ENCODE measurements around the gene CEMIP. TPM values are rescaled to one million over a fixed set of nuclear protein-coding genes. Genes with fewer than 3 reads are reported as not detected.

The CEMIP gene
- total and polyA plus RNA-seq, 2 of the 13 experiments (the other 11 are each of a cell fraction or from before 2014, with no cell fraction given), result 4.3 to 28.5 TPM

DNA sequence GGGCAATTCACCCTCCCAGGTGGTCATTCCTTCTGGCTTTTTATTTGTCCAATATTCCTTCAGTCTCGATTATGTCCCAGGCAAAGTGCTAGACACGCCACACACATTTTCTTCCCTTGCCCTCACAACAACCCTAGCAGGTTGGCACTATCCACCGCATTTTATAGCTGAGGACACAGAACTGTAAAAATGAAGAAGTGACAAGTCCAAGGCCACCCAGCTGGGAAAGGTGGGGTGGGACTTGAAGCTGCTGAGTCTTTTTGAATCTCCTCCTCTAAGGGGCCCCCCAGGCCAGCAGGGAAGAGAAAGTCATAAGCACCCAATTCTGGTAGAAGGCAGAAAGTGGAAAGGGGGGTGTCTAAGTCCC, 60.6 kb downstream of the CEMIP start:
- Histone ChIP-seq H3K27me3 (ENCODE audit: control insufficient read depth in 1 of 2, insufficient read depth in 2 of 2, low read length in 2 of 2) (no peaks in the 10 kb centered on the region), H2AFZ (ENCODE audit: low read length) (no peak overlapping the region), H3K4me1 (ENCODE audit: insufficient read depth, low read length) (peaks cover 99% of the 10 kb centered on the region), H3K4me2 (ENCODE audit: low read depth, low read length) (peak overlapping the region; percentile 79), H3K36me3 (replicated peaks in 1 of 2; ENCODE audit: control insufficient read depth in 1 of 2, insufficient read depth in 2 of 2, low read length in 2 of 2) (peaks cover 4 to 13% of the 10 kb centered on the region in 2 experiments; a peak in 3 of 5 replicates), H3K4me3 (replicated peaks in 1 of 3; ENCODE audit: insufficient read depth in 1 of 3, low read depth in 2 of 3, low read length in 3 of 3) (peak overlapping the region in 1 of 3 experiments; percentile 49; a peak in 2 of 6 replicates), H3K79me2 (ENCODE audit: insufficient read depth, low read length) (no peaks in the 10 kb centered on the region), H4K20me1 (ENCODE audit: insufficient read depth, low read length) (no peaks in the 10 kb centered on the region), H3K9ac (ENCODE audit: insufficient read depth, low read depth, low read length) (peak overlapping the region; percentile 70), H3K9me3 (ENCODE audit: low read length) (no peaks in the 10 kb centered on the region), H3K27ac (ENCODE audit: extremely low read length, insufficient read depth, low read length) (peak overlapping the region; percentile 93)
- WGBS (ENCODE audit: low lambda C conversion rate), result 28% methylated on average over 3 of the region's 3 CpGs
- no peak for FAIRE-seq
- ChIA-PET CTCF (ENCODE audit: low intra/inter-chr PET ratio, low total read pairs) (interaction anchor here (0.8 kb wide), 1 partner anchor 16 kb away, joined by 3 read pairs; no protein-coding TSS in a partner anchor), POLR2A (interaction anchor here (1.0 to 7.0 kb wide), 12 partner anchors 10 to 161 kb away, joined by 3 to 56 read pairs (median 5); partner anchors contain the start of genes CEMIP and TLNRD1)
- DNase-seq (ENCODE audit: low spot score), result no peak
- intact Hi-C loops (cut with micrococcal nuclease; ENCODE audit: unreplicated experiment), result loop anchor here (1.0 to 2.0 kb wide), 4 partner anchors 18 to 131 kb away; no protein-coding TSS in a partner anchor
- ATAC-seq, result no peak
- in situ Hi-C loops (cut with HindIII; ENCODE audit: extremely low pct_ligation_motif_present, low pct_unique_long_range_greater_than_20kb), result no loop called here
- BruUV-seq (replicated peaks), result TSS peak; percentile 83
- TF ChIP-seq ZNF30 (CRISPR knock-in tag; IDR thresholded peaks at IDR 0.05) (no peak), ZNF558 (CRISPR knock-in tag; IDR thresholded peaks at IDR 0.05; ENCODE audit: borderline replicate concordance) (0 out of 2 replicates have a peak, but pooled peaks have one; percentile 0), KLF15 (CRISPR knock-in tag; IDR thresholded peaks at IDR 0.05; ENCODE audit: borderline replicate concordance) (no peak), MATR3 (CRISPR knock-in tag; IDR thresholded peaks at IDR 0.05) (no peak), ZNF75D (CRISPR knock-in tag; IDR thresholded peaks at IDR 0.05; ENCODE audit: borderline replicate concordance) (no peak), TOPORS (CRISPR knock-in tag; IDR thresholded peaks at IDR 0.05) (no peak), RBM39 (IDR thresholded peaks at IDR 0.05; ENCODE audit: low read depth, low read length, poor library complexity, severe bottlenecking) (peak; percentile 15), MTA1 (CRISPR knock-in tag; IDR thresholded peaks at IDR 0.05; ENCODE audit: borderline replicate concordance) (no peak), ZNF350 (CRISPR knock-in tag; IDR thresholded peaks at IDR 0.05; ENCODE audit: borderline replicate concordance, low read depth) (no peak), ZNF432 (CRISPR knock-in tag; IDR thresholded peaks at IDR 0.05; ENCODE audit: borderline replicate concordance) (no peak), THAP11 (CRISPR knock-in tag; IDR thresholded peaks at IDR 0.05) (0 out of 2 replicates have a peak, but pooled peaks have one; percentile 1), ZNF761 (CRISPR knock-in tag; conservative IDR thresholded peaks at IDR 0.05) (no peak), RFX5 (IDR thresholded peaks at IDR 0.05; ENCODE audit: low read depth, low read length) (no peak), ZSCAN22 (CRISPR knock-in tag; IDR thresholded peaks at IDR 0.05) (no peak)
- TF ChIP-seq, protein P1, sequence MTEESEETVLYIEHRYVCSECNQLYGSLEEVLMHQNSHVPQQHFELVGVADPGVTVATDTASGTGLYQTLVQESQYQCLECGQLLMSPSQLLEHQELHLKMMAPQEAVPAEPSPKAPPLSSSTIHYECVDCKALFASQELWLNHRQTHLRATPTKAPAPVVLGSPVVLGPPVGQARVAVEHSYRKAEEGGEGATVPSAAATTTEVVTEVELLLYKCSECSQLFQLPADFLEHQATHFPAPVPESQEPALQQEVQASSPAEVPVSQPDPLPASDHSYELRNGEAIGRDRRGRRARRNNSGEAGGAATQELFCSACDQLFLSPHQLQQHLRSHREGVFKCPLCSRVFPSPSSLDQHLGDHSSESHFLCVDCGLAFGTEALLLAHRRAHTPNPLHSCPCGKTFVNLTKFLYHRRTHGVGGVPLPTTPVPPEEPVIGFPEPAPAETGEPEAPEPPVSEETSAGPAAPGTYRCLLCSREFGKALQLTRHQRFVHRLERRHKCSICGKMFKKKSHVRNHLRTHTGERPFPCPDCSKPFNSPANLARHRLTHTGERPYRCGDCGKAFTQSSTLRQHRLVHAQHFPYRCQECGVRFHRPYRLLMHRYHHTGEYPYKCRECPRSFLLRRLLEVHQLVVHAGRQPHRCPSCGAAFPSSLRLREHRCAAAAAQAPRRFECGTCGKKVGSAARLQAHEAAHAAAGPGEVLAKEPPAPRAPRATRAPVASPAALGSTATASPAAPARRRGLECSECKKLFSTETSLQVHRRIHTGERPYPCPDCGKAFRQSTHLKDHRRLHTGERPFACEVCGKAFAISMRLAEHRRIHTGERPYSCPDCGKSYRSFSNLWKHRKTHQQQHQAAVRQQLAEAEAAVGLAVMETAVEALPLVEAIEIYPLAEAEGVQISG (CRISPR knock-in tag; IDR thresholded peaks at IDR 0.05), result 0 out of 2 replicates have a peak, but pooled peaks have one; percentile 2
- TF ChIP-seq, protein P2, sequence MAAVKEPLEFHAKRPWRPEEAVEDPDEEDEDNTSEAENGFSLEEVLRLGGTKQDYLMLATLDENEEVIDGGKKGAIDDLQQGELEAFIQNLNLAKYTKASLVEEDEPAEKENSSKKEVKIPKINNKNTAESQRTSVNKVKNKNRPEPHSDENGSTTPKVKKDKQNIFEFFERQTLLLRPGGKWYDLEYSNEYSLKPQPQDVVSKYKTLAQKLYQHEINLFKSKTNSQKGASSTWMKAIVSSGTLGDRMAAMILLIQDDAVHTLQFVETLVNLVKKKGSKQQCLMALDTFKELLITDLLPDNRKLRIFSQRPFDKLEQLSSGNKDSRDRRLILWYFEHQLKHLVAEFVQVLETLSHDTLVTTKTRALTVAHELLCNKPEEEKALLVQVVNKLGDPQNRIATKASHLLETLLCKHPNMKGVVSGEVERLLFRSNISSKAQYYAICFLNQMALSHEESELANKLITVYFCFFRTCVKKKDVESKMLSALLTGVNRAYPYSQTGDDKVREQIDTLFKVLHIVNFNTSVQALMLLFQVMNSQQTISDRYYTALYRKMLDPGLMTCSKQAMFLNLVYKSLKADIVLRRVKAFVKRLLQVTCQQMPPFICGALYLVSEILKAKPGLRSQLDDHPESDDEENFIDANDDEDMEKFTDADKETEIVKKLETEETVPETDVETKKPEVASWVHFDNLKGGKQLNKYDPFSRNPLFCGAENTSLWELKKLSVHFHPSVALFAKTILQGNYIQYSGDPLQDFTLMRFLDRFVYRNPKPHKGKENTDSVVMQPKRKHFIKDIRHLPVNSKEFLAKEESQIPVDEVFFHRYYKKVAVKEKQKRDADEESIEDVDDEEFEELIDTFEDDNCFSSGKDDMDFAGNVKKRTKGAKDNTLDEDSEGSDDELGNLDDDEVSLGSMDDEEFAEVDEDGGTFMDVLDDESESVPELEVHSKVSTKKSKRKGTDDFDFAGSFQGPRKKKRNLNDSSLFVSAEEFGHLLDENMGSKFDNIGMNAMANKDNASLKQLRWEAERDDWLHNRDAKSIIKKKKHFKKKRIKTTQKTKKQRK (IDR thresholded peaks at IDR 0.05; ENCODE audit: low read length), result no peak
- TF ChIP-seq, protein P3, sequence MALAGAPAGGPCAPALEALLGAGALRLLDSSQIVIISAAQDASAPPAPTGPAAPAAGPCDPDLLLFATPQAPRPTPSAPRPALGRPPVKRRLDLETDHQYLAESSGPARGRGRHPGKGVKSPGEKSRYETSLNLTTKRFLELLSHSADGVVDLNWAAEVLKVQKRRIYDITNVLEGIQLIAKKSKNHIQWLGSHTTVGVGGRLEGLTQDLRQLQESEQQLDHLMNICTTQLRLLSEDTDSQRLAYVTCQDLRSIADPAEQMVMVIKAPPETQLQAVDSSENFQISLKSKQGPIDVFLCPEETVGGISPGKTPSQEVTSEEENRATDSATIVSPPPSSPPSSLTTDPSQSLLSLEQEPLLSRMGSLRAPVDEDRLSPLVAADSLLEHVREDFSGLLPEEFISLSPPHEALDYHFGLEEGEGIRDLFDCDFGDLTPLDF (CRISPR knock-in tag; IDR thresholded peaks at IDR 0.05), result no peak
